Activated T-helper 9 cell treated with anti-CD3 and anti-CD28 coated beads, Interleukin-2, amount 50 U/mL, for 16 hours (primary cell): ENCODE measurements around the gene KCNG4.
"Not testable (repeated sequence)": the region's sequence is repeated elsewhere in the genome, so short reads cannot be mapped to it uniquely, and the experiment has no call there.

Source experiments
- DNase-seq: peaks from one replicate; pipeline ENCODE4 v3.0.0-alpha.2; 2020; ENCODE audit warnings: low read depth

Gene KCNG4

GRCh38 chr16:84234321-84235241 lies 5.2 kb downstream of the KCNG4 start:
- no peak for DNase-seq

DNA sequence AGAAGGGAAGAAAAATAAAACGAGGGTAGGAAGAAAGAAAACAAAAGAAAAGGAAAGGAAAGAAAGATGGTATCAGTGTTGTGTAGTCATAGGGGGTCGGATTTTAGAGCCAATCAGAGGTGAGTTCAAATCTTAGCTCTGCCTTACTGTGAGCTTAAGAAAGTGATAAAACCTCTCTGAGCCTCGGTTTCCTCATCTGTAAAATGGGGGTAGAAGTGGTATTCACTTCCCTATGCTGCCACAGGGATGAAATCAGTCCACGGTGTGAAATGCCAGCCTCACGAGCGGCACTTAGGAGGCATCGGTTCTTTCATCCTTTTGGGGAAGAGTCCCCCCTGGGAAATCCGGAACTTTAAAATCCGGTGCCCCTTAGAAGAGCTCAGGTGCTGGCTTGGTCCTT lies 6.1 kb downstream of the KCNG4 start:
- no peak for DNase-seq

GRCh38 chr16:84232969-84233368 lies 6.8 kb downstream of the KCNG4 start:
- no peak for DNase-seq

DNA sequence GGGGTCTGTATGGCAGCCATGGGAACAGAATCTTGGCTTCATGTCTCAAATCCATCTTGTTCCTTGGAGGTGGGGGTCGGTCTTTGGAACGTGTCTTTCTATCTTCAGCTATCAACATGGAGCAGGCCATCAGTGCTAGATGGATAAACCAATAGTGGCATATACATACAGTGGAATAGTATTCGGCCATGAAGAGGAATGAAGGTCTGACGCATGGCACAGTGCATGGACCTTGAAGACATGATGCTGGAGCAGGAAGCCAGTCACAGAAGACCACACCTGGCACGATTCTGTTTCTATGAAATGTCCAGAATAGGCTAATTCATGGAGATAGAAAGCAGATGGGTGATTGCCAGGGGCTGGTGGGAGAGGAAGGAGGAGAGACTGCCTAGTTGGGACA lies 7.8 kb downstream of the KCNG4 start:
- no peak for DNase-seq

GRCh38 chr16:84229471-84229870 lies 10.3 kb downstream of the KCNG4 start:
- DNase-seq, result no peak

DNA sequence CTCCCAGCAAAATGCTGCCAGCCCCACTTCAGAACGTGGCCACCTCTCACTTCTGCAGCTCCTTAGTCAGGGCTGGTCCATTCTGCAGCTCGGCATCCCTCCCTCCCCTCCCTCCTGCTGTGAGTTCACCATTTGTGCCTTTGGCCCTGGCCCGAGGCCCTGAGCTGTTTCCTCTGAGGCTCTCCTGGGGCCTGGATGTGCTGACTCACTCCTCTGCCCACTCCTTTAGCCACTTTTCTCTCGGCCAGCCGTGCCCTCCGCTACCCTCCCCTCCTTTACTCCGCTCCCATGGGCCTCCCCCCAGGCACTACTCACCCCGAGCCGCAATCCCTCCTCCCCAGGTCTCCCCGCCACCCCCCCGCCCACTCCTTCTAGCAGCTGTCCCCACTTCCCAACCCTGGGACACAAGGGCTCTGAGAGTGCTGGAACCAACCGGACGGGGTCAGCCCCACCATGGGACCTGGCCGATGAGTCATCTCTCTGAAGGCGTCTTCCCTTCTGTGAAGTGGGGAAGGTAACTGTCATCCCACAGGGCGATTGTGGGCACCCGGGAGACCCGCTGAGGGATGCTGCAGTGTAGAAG lies 11.5 kb downstream of the KCNG4 start:
- DNase-seq, result no peak

- DNase-seq, result no peak
Observed at GRCh38 chr16:84227548-84227947, 12.3 kb downstream of the KCNG4 start.

DNA sequence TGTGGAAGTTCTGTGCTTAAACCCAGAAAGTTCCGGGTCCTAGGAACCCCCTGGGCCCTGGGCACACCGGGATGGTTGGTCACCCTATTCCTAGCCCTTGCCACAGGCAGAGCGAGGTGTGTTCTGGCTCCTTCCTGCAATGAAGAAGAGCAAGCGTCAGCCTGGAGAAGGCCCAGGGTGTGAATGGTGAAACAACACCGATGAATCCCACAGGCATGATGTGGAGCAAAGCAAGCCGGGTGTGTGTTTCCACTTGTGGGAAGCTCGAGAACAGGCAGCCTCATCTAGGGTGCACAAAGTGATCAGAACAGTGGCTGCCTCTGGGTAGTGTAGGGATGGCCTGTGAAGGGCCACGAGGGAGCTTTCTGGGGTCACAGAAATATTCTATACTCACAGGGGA lies 13.8 kb downstream of the KCNG4 start:
- no peak for DNase-seq

- DNase-seq, result no peak
Observed at GRCh38 chr16:84225571-84225970, 14.2 kb downstream of the KCNG4 start.

GRCh38 chr16:84225126-84225525 lies 14.7 kb downstream of the KCNG4 start:
- no peak for DNase-seq

GRCh38 chr16:84224554-84224953 lies 15.3 kb downstream of the KCNG4 start:
- DNase-seq, result no peak

DNA sequence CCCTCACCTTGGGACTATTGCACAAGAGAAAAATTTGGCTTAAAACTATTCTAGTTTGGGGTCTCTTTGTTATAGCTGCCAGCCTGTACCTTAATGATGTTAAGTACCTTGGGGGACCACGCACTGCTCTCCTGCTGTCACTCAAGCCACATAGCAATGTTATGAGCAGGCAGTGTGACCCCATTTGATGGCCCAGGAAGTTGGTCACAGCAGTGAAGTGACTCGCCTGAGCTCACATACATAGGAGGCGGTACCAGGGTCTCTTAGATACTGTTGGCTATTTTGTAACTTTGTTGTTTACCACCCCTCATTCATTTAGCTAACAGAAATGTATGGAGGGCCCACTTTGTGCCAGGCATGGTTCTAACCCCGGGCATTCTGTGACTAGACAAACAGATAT lies 16.4 kb downstream of the KCNG4 start:
- DNase-seq, result no peak

GRCh38 chr16:84220851-84221250 lies 19.0 kb downstream of the KCNG4 start:
- no peak for DNase-seq

DNA sequence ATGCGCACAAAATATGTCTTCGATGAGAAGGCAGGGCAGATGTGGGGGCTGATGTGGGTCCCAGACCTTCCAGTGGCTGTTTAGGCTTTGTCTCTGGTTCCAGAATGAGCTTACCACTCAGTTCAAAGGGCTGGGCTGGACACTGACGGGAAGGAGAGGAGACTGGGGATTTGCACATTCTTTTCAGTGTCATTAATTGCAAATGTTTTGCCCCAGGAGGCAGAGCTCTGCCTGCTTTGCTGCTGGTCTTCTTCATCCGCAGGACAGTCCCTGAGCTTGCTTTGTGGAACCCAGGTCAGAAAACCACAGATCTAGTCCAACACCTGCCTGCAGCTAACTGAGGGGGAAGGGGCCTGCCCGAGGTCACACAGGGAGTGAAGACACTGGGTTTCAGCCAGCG lies 20.9 kb downstream of the KCNG4 start:
- no peak for DNase-seq

DNA sequence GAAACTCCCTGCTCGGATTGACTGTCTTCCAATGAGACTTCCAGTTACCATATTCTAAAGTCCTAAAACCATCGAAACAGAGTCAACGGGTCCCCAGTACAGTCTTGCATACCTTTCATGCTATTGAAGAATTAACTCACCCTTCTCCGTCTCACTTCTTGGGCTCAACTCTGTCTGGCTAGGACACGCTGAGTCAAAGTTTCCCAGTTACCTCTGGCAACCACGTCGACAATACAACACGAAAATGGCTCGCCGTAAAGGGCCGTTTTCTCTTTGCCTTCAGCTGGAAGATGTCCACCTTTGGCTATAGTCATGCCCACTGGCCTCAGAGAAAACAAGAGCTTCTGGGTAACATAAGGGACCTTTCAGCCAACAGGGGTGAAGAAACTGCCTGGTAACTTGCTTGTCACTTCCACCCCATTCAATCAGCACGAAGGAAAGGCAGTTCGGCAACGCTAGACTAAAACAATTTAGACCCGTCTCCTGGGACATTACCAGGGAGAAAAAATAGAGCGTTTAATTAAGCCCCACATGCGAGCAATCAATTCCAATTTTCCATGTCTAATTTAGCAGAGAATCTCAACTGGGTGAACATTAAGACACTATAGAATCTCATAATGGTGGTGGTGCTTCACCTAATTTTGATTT lies 21.5 kb downstream of the KCNG4 start:
- no peak for DNase-seq

DNA sequence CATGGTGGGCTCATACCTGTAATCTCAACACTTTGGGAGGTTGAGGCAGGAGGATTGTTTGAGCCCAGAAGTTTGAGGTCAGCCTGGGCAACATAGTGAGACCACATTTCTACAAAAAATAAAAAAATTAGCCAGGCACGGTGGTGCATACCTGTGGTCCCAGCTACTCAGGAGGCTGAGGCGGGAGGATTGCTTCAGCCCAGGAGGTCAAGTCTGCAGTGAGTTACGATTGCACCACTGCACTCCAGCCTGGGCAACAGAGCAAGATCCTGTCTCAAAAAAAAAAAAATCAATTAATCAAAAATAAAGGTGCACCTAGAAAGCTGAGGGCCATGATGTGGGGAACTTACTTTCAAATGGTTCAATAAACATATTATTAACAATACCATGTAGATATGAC lies 23.7 kb downstream of the KCNG4 start:
- DNase-seq, result not testable (repeated sequence)

GRCh38 chr16:84215531-84215930 lies 24.3 kb downstream of the KCNG4 start:
- DNase-seq, result no peak

GRCh38 chr16:84214451-84215066 lies 25.3 kb downstream of the KCNG4 start:
- DNase-seq, result no peak

- no peak for DNase-seq
Observed at GRCh38 chr16:84212631-84213030, 27.2 kb downstream of the KCNG4 start.

DNA sequence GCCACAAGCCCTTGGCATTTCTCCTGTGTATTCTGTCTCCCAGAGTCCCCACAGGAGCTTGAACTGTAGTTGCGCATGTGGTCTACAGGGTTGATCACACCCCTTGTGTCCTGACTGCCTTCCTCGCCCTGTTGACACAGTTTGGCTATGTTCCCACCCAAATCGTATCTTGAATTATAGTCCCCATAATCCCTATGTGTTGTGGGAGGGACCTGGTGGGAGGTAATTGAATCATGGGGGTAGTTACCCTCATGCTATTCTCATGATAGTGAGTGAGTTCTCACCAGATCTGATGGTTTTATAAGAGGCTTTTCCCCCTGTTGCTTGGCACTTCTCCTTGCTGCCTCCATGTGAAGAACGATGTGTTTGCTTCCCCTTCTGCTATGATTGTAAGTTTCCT lies 27.7 kb downstream of the KCNG4 start:
- DNase-seq, result no peak

DNA sequence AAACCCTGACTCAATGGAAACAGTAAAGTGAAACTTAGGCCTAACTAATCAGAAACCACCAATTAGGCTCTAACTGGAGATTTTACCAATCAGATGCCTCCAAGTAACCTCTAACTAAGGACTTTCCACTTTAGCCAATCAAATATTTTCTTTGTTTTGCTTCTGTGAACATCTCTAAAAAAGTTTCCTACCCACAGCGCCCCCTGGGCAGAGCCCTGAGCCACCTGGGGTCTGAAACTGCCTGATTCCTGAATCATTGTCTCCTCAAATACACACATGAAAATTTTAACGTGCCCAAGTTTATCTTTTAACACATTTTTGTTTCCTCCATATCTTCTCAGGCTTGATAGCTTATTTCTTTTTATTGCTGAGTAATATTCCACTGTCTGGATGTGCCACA lies 29.8 kb downstream of the KCNG4 start:
- no peak for DNase-seq

GRCh38 chr16:84207879-84208278 lies 31.9 kb downstream of the KCNG4 start:
- DNase-seq, result no peak

- no peak for DNase-seq
Observed at GRCh38 chr16:84207251-84207650, 32.6 kb downstream of the KCNG4 start.
